Kidney (tissue), 14 donors: ENCODE data around the gene TMEM164. TPM values are rescaled to one million over a fixed set of nuclear protein-coding genes. Genes with fewer than 3 reads are reported as not detected.

Source experiments
- DNase-seq, 5 donors: peaks; one replicate each; pipeline ENCODE4 v3.0.0-alpha.2; 2013 to 2020
- FAIRE-seq: peaks from 2 replicates; lab custom pipeline; 2012; peaks lifted over from hg19 to GRCh38; lab: Jason Lieb, UNC
- H3K27ac ChIP-seq, 2 donors: one replicate each; pipeline ENCODE4 v1.7.0; 2013; ENCODE audit warnings: low read depth in 2 of 2, low read length in 2 of 2, inconsistent platforms in 1 of 2
- H3K27me3 ChIP-seq: one replicate; pipeline ENCODE4 v1.7.1; 2013; ENCODE audit warnings: low read length, inconsistent platforms; ENCODE audit not compliant: control insufficient read depth, insufficient read depth
- H3K36me3 ChIP-seq, 3 donors: one replicate each; pipeline versions ENCODE4 v1.7.0 to v1.7.1; 2013; ENCODE audit warnings: low read length in 3 of 3, control low read depth in 1 of 3, inconsistent platforms in 1 of 3; ENCODE audit not compliant: insufficient read depth in 3 of 3, control insufficient read depth in 2 of 3
- H3K4me1 ChIP-seq, 3 donors: one replicate each; pipeline versions ENCODE4 v1.7.0 to v1.7.1; 2013; ENCODE audit warnings: low read length in 3 of 3, inconsistent platforms in 1 of 3, low read depth in 1 of 3; ENCODE audit not compliant: control insufficient read depth in 2 of 3, insufficient read depth in 2 of 3
- H3K4me3 ChIP-seq, 3 donors: one replicate each; pipeline versions ENCODE4 v1.7.0 to v1.8.1; 2013; ENCODE audit warnings: low read length in 3 of 3, control low read depth in 1 of 3, inconsistent platforms in 1 of 3
- H3K9ac ChIP-seq, 3 donors: one replicate each; pipeline versions ENCODE4 v1.7.0 to v1.7.1; 2013; ENCODE audit warnings: low read length in 3 of 3, control low read depth in 1 of 3, inconsistent platforms in 1 of 3
- H3K9me3 ChIP-seq, 3 donors: one replicate each; pipeline versions ENCODE4 v1.7.0 to v1.7.1; 2013; ENCODE audit warnings: low read length in 3 of 3, control low read depth in 1 of 3, inconsistent platforms in 1 of 3; ENCODE audit not compliant: control insufficient read depth in 2 of 3, insufficient read depth in 1 of 3
- intact Hi-C: fragments of 100-400 bp; cut with DNase I; formaldehyde crosslinking; loops from one replicate; pipeline ENCODE4 v1.11.1; 2022
- polyA plus RNA-seq: library from polyadenylated mRNA; stranded (reverse); fragments of 350-450 nt; fragmentation: Illumina TruSeq; extraction: RNeasy Lipid Tissue Mini Kit (QIAGEN cat#74804); gene quantifications from one replicate; pipeline ENCODE4 v1.2.3, GENCODE V29; 2014; ENCODE audit warnings: low read depth, low replicate concordance; ENCODE audit not compliant: insufficient read depth
- total RNA-seq: library from RNA; stranded (reverse); fragmentation: NEBNext Ultra II Directional; extraction: Animal tissue kit (Norgen Biotek cat#: 25700); gene quantifications from one replicate; pipeline ENCODE4 v1.2.1, GENCODE V29; 2021
- TF ChIP-seq, protein P1 (sequence below): IDR thresholded peaks from 3 replicates; pipeline ENCODE4 v1.5.1; 2012; ENCODE audit warnings: mild to moderate bottlenecking, moderate library complexity, borderline replicate concordance; ENCODE audit not compliant: insufficient read depth; ENCODE audit errors: extremely low read depth
- donor health status: control.
- donor health status: control.
- donor health status: control.
- donor health status: control.
- donor health status: control.
- donor health status: DM: yes; HTN: yes; CAD: no.
- donor health status: Normal renal cell carcinoma (clear cell type).

The TMEM164 gene
- total and polyA plus RNA-seq, 2 donors from 2014 or later = 16.9 to 36.0 TPM

DNA sequence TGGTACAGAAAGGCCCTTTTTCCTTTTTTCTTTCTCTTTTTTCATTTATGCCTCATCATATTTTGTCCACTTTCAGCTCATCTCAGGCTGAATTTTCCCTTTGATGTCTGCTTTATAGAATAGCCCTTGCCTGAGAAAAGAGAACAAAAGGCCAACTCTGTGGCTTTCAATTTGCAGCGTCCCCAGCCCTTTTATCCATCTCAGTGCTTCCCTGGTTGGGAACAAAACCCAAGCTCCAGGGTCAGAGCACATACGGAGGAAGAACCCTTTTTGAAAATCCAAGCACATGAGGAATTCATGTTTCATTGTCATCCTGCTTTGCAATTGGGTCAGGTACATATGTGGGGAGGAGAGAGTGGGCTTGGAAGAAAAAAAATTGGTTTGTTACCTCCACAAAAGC lies 47.5 kb downstream of the TMEM164 start:
- DNase-seq = no peak
- H3K9me3 ChIP-seq = no peaks in the 10 kb centered on the region
- intact Hi-C loops = no loop called here
- H3K36me3 ChIP-seq = no peaks in the 10 kb centered on the region
- H3K27me3 ChIP-seq = peaks cover 2% of the 10 kb centered on the region
- no peaks in the 10 kb centered on the region for H3K4me1 ChIP-seq
- H3K27ac ChIP-seq = no peak overlapping the region
- H3K4me3 ChIP-seq = no peak overlapping the region
- TF ChIP-seq, protein P1, sequence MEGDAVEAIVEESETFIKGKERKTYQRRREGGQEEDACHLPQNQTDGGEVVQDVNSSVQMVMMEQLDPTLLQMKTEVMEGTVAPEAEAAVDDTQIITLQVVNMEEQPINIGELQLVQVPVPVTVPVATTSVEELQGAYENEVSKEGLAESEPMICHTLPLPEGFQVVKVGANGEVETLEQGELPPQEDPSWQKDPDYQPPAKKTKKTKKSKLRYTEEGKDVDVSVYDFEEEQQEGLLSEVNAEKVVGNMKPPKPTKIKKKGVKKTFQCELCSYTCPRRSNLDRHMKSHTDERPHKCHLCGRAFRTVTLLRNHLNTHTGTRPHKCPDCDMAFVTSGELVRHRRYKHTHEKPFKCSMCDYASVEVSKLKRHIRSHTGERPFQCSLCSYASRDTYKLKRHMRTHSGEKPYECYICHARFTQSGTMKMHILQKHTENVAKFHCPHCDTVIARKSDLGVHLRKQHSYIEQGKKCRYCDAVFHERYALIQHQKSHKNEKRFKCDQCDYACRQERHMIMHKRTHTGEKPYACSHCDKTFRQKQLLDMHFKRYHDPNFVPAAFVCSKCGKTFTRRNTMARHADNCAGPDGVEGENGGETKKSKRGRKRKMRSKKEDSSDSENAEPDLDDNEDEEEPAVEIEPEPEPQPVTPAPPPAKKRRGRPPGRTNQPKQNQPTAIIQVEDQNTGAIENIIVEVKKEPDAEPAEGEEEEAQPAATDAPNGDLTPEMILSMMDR = no peak
- no peak for FAIRE-seq
- no peak overlapping the region for H3K9ac ChIP-seq

DNA sequence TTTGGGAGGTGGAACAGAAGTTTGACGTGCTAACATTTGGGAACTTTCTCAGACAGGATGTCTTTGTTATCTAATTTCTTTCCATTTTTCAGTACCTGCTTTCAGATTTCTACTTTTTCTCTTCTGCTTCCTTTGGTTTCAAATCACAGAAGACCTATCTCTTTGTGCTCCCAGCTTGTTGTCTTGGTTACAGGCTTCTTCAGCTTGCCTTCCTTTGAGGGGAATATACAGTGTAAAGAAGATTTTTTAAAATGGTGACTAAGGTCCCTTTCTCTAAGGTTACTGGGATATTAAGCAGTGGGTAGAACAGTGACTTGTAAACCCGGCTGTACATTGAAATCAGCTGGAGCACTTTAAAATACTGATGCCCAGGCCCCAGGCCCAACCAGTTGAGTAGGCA lies 48.0 kb downstream of the TMEM164 start:
- DNase-seq (no peak), FAIRE-seq (no peak)
- H3K27ac ChIP-seq = no peak overlapping the region
- H3K4me3 ChIP-seq = no peak overlapping the region
- no peaks in the 10 kb centered on the region for H3K36me3 ChIP-seq
- H3K27me3 ChIP-seq = peaks cover 2% of the 10 kb centered on the region
- H3K4me1 ChIP-seq = no peaks in the 10 kb centered on the region
- no peak overlapping the region for H3K9ac ChIP-seq
- intact Hi-C loops = no loop called here
- no peaks in the 10 kb centered on the region for H3K9me3 ChIP-seq
- TF ChIP-seq, protein P1 = no peak

DNA sequence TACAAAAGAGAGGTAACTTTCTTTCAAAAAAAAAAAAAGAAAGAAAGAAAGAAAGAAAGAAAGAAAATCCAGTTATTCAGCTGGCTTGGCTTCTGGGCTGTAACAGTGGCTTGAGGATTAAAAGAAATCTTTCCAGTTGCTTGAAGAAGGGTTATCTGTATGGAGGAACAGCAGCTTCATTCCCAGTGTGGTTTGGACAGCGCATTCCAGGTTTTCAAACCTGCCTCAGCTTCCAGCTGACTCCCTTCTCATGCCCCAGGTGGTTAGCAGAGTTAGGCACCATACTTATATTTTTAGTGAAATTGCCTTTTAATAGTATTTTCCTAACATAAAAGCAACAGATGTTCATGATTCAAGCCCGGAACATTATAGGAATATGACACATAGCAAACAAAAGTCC lies 48.6 kb downstream of the TMEM164 start:
- H3K9me3 ChIP-seq = no peaks in the 10 kb centered on the region
- DNase-seq (no peak), FAIRE-seq (no peak)
- no peaks in the 10 kb centered on the region for H3K36me3 ChIP-seq
- no peak overlapping the region for H3K4me3 ChIP-seq
- no peaks in the 10 kb centered on the region for H3K4me1 ChIP-seq
- TF ChIP-seq, protein P1 = no peak
- intact Hi-C loops = no loop called here
- H3K9ac ChIP-seq = no peak overlapping the region
- H3K27ac ChIP-seq = no peak overlapping the region
- H3K27me3 ChIP-seq = peaks cover 2% of the 10 kb centered on the region

DNA sequence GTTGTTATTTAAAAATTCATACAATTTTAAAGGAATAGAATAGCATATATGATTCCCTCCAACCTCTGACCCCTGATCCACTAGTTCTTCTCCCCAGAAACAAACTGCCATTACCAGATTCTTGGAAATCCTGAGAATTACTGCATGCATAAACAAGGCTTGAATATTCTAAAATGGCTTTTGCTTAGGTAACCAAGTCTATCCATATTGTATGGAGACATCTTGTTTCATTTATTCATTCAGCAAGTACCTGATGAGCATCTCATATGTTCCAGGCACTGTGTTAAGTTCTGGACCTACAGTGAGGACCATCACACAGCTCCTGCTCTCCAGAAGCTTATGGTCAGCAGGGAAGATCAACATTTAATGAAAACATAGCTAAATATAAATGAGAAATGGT lies 49.4 kb downstream of the TMEM164 start:
- Histone ChIP-seq H3K4me1 (no peaks in the 10 kb centered on the region), H3K27ac (no peak overlapping the region), H3K9me3 (no peaks in the 10 kb centered on the region), H3K9ac (no peak overlapping the region), H3K4me3 (no peak overlapping the region), H3K36me3 (no peaks in the 10 kb centered on the region), H3K27me3 (no peaks in the 10 kb centered on the region)
- TF ChIP-seq, protein P1 = no peak
- intact Hi-C loops = no loop called here
- DNase-seq (no peak), FAIRE-seq (no peak)
